GM12872 (cell line): ENCODE results near the gene UVRAG.

Experiments
- TF ChIP-seq, protein P1 (sequence below): IDR thresholded peaks from 3 replicates; pipeline ENCODE4 v1.5.1; 2011; ENCODE audit warnings: low read depth, mild to moderate bottlenecking, low read length, moderate library complexity; ENCODE audit not compliant: insufficient read depth

Gene UVRAG

DNA sequence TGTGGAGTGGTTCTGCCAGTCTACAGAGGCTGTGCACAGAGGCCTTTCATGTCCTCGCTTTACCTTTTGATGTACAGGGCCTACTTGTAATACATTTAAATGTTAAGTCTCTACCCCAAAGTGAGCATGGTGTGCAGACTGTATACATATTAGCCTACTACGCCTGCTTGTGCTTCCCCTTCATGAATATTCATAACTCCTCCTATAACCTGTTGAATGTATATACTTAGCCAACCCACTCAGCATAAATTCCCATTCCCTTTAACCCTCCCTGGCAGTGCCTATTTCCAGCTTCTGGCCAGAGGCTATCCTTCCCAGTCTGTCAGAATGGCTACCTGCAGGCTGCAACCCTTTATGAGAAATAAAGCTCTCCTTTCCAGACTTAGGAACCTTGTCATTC lies 275.2 kb downstream of the UVRAG start:
- TF ChIP-seq, protein P1, sequence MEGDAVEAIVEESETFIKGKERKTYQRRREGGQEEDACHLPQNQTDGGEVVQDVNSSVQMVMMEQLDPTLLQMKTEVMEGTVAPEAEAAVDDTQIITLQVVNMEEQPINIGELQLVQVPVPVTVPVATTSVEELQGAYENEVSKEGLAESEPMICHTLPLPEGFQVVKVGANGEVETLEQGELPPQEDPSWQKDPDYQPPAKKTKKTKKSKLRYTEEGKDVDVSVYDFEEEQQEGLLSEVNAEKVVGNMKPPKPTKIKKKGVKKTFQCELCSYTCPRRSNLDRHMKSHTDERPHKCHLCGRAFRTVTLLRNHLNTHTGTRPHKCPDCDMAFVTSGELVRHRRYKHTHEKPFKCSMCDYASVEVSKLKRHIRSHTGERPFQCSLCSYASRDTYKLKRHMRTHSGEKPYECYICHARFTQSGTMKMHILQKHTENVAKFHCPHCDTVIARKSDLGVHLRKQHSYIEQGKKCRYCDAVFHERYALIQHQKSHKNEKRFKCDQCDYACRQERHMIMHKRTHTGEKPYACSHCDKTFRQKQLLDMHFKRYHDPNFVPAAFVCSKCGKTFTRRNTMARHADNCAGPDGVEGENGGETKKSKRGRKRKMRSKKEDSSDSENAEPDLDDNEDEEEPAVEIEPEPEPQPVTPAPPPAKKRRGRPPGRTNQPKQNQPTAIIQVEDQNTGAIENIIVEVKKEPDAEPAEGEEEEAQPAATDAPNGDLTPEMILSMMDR, result no peak

DNA sequence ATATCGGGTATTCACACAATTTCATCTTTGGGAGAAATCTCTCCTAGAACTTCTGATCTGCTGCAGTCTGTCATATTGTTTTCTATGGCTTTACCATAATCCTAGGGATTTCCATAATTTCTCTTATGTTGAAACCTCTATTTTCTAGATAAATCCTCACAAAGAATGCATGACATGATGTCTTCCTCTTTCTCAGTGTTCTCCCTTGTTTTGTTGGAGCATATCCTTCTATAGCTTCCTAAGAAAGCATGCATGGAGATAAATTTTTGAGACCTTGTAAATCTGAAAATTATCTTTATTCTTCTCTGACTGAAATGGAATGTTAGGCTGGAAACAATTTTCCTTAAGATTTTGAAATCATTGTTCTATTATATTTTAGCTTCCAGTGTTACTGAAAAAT lies 275.8 kb downstream of the UVRAG start:
- TF ChIP-seq, protein P1, result no peak

DNA sequence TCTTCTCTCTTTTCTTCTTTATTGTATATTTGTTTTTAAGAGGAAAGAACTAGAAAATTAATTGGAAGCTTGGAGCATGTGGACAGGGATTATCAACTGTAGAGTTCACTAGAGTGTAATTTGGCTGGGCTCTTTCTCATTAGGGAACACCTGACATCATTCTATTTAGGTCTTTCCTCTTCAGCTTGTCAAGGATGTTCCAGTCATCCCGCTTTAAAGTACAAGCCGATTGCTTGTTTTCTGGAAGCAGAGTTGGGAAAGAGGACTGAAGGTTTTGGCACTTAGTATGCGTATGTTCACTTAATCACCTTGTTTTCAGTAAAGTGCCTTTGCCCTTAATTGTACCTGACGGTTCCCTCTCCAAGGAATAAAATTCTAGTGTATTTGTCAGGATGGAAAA lies 279.7 kb downstream of the UVRAG start:
- TF ChIP-seq, protein P1, result no peak

DNA sequence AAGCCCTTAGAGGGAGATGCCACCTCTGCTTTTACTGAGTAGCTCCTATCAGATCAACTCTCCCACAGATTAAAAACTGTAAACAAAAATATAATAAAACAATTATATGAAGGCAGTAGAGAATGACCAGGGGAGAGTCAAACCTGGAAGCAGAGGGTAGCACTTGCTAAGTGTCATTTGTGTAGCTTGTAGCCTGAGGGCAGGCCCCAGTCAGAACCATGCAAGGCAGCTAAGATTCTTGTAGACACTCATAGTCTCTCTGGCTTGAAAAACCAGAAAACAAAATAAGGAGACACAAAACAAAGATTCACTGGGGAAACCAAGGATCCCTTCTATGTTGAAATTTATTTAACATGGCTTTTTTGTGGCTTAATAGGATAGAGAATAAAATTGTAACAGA lies 280.9 kb downstream of the UVRAG start:
- TF ChIP-seq, protein P1, result no peak

DNA sequence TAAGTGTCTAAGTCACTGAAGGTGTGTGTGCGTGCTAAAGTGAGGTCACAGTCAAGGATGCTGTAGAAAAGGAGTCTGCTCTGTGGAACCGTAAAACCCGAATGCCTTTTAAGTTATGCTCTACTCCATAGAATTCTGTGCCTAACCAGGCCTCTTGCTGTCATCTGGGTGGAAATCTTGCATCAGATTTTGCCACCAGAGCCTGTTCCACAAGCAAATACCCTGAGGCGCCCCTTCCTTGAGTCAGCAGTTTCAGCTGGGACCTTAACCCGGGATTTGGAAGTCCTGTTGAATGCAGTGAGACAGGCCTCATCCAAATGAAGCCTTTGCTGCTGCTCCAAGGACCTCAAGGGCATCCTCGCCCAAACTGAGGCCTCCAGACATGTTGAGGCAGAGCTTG lies 281.5 kb downstream of the UVRAG start:
- TF ChIP-seq, protein P1, result no peak

DNA sequence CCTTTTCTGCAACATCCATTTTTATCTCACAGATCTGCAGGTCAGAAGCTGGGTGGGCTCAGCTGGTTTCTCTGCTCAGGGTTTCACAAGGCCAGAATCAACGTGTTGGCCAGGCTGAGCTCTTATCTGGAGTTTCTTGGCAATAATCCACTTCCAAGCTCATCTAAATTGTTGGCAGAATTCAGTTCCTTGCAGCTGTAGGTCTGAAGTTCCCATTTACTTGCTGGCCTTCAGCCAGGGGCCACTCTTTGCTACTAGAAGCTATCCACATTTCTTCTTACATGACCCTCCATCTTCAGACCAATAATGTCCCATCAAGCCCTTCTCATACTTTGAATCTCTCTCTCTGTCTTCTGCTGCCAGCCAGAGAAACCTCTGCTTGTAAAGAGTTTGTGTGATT lies 287.8 kb downstream of the UVRAG start:
- TF ChIP-seq, protein P1, result no peak

DNA sequence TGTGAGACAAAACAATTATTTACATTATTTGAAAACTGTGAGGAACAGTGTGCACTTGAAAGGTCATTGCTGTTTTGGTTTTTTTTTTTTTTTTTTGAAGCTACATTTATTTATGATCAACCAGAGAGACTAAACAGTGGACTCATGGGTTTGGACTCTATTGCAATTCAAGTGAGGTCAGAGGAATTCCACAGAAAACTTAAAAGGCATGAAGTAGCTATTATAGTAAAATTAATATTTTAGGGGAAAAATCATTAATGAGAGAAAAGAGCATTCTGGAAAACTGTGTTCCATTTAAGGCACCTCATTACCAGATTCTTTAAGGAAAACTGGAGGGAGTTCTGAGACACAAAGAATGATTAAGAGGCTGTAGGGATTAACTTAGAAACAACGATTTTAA lies 288.4 kb downstream of the UVRAG start:
- TF ChIP-seq, protein P1, result no peak

DNA sequence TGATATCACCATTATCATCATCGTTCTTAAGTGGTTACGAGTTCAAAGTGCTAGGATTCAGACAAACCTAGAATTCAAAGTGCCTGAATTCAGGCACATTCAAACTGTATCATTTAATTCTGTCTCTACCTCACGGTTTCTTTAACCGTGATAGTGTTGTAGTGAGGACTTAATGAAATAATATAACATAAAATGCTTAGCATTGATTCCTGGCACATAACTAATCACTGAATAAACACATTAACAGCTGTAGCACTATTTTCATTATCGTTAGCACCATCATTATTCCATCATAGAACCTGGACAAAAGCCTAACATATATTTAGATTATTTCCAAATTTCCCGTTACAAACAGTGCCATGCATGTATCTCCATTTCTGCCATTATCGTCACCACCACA lies 289.3 kb downstream of the UVRAG start:
- TF ChIP-seq, protein P1, result no peak
